ENCODE measurements around the gene H3-3A.
"Not testable (repeated sequence)": the region's sequence is repeated elsewhere in the genome, so short reads cannot be mapped to it uniquely, and the experiment has no call there.

The H3-3A gene

GRCh38 chr1:226082959-226083301, 20.4 kb downstream of the H3-3A start:
- ATAC-seq (replicated peaks) (peak; percentile 16), DNase-seq (peak in 1 of 3 experiments; percentile 21)
- Mint-ChIP-seq H3K36me3 (ENCODE audit: insufficient read depth) (peaks cover 8% of the 10 kb centered on the region), H3K4me1 (ENCODE audit: low read depth in 2 of 2) (peaks cover 10 to 12% of the 10 kb centered on the region in 2 donors), H3K27ac (peak overlapping the region; percentile 36 to 76), H3K9me3 (no peaks in the 10 kb centered on the region), H3K4me3 (peak overlapping the region; percentile 84 to 87), H3K27me3 (no peaks in the 10 kb centered on the region)

- no peaks in the 10 kb centered on the region for H3K27me3 Mint-ChIP-seq
- H3K27ac Mint-ChIP-seq, result peak overlapping the region; percentile 36 to 76
- peak; percentile 94 for DNase-seq
Measured at GRCh38 chr1:226083302-226084101, 21.0 kb downstream of the H3-3A start.

GRCh38 chr1:226085675-226086285, 23.3 kb downstream of the H3-3A start:
- no peak for ATAC-seq (replicated peaks)
- H3K27ac Mint-ChIP-seq, result no peak overlapping the region
- H3K36me3 Mint-ChIP-seq (ENCODE audit: insufficient read depth), result peaks cover 8% of the 10 kb centered on the region
- DNase-seq, result no peak
- peaks cover 10 to 12% of the 10 kb centered on the region in 2 donors for H3K4me1 Mint-ChIP-seq (ENCODE audit: low read depth in 2 of 2)
- H3K9me3 Mint-ChIP-seq, result no peaks in the 10 kb centered on the region
- H3K27me3 Mint-ChIP-seq, result no peaks in the 10 kb centered on the region
- H3K4me3 Mint-ChIP-seq, result peak overlapping the region in 1 of 2 donors; percentile 24

More at GRCh38 chr1:226083302-226084101, 21.0 kb downstream of the H3-3A start:
- H3K9me3 Mint-ChIP-seq, result no peaks in the 10 kb centered on the region
- peak; percentile 94 for ATAC-seq (replicated peaks)
- peak overlapping the region; percentile 84 to 87 for H3K4me3 Mint-ChIP-seq
- H3K36me3 Mint-ChIP-seq (ENCODE audit: insufficient read depth), result peaks cover 8% of the 10 kb centered on the region
- H3K4me1 Mint-ChIP-seq (ENCODE audit: low read depth in 2 of 2), result peaks cover 10 to 12% of the 10 kb centered on the region in 2 donors

- Mint-ChIP-seq H3K36me3 (ENCODE audit: insufficient read depth) (peaks cover 8% of the 10 kb centered on the region), H3K27ac (no peak overlapping the region), H3K27me3 (no peaks in the 10 kb centered on the region), H3K9me3 (no peaks in the 10 kb centered on the region), H3K4me1 (ENCODE audit: low read depth in 2 of 2) (peaks cover 10 to 12% of the 10 kb centered on the region in 2 donors), H3K4me3 (no peak overlapping the region)
- no peak for DNase-seq
- ATAC-seq (replicated peaks), result no peak
Measured at GRCh38 chr1:226086776-226087175, 24.3 kb downstream of the H3-3A start.

GRCh38 chr1:226091461-226091860, 28.9 kb downstream of the H3-3A start:
- ATAC-seq (replicated peaks), result no peak

GRCh38 chr1:226092048-226092820, 29.7 kb downstream of the H3-3A start:
- DNase-seq; H3K4me1 Mint-ChIP-seq (ENCODE audit: low read depth in 2 of 2); H3K27ac Mint-ChIP-seq; H3K36me3 Mint-ChIP-seq (ENCODE audit: insufficient read depth); ATAC-seq (replicated peaks); H3K4me3 Mint-ChIP-seq; H3K9me3 Mint-ChIP-seq: not testable (repeated sequence)
- peaks cover 10 to 17% of the 10 kb centered on the region in 2 donors for H3K27me3 Mint-ChIP-seq

More at GRCh38 chr1:226091461-226091860, 28.9 kb downstream of the H3-3A start:
- H3K27ac Mint-ChIP-seq, result no peak overlapping the region
- H3K9me3 Mint-ChIP-seq, result no peaks in the 10 kb centered on the region
- no peak for DNase-seq
- no peaks in the 10 kb centered on the region for H3K4me1 Mint-ChIP-seq (ENCODE audit: low read depth in 2 of 2)
- no peak overlapping the region for H3K4me3 Mint-ChIP-seq
- no peaks in the 10 kb centered on the region for H3K36me3 Mint-ChIP-seq (ENCODE audit: insufficient read depth)
- H3K27me3 Mint-ChIP-seq, result peaks cover 6 to 17% of the 10 kb centered on the region in 2 donors

- Mint-ChIP-seq H3K4me1 (ENCODE audit: low read depth in 2 of 2) (no peaks in the 10 kb centered on the region), H3K9me3 (no peaks in the 10 kb centered on the region), H3K36me3 (ENCODE audit: insufficient read depth) (no peaks in the 10 kb centered on the region), H3K4me3 (no peak overlapping the region), H3K27me3 (peaks cover 12 to 18% of the 10 kb centered on the region in 2 donors), H3K27ac (no peak overlapping the region)
- ATAC-seq (replicated peaks), result no peak
- DNase-seq, result no peak
Measured at GRCh38 chr1:226092965-226093364, 30.4 kb downstream of the H3-3A start.

- ATAC-seq (replicated peaks) (no peak), DNase-seq (no peak)
- Mint-ChIP-seq H3K9me3 (no peaks in the 10 kb centered on the region), H3K4me1 (ENCODE audit: low read depth in 2 of 2) (no peaks in the 10 kb centered on the region), H3K27me3 (peaks cover 18 to 24% of the 10 kb centered on the region in 2 donors), H3K4me3 (no peak overlapping the region), H3K36me3 (ENCODE audit: insufficient read depth) (no peaks in the 10 kb centered on the region), H3K27ac (no peak overlapping the region)
Measured at GRCh38 chr1:226093621-226094020, 31.1 kb downstream of the H3-3A start.

- H3K4me1 Mint-ChIP-seq (ENCODE audit: low read depth in 2 of 2), result no peaks in the 10 kb centered on the region
- H3K4me3 Mint-ChIP-seq, result no peak overlapping the region
- no peak for DNase-seq
- no peak overlapping the region for H3K27ac Mint-ChIP-seq
- H3K27me3 Mint-ChIP-seq, result peaks cover 21 to 29% of the 10 kb centered on the region in 2 donors
- no peaks in the 10 kb centered on the region for H3K9me3 Mint-ChIP-seq
- no peak for ATAC-seq (replicated peaks)
- no peaks in the 10 kb centered on the region for H3K36me3 Mint-ChIP-seq (ENCODE audit: insufficient read depth)
Measured at GRCh38 chr1:226094451-226094850, 31.9 kb downstream of the H3-3A start.

- no peak for DNase-seq
- no peak for ATAC-seq (replicated peaks)
- Mint-ChIP-seq H3K27ac (no peak overlapping the region), H3K27me3 (peaks cover 26 to 29% of the 10 kb centered on the region in 2 donors), H3K4me1 (ENCODE audit: low read depth in 2 of 2) (no peaks in the 10 kb centered on the region), H3K36me3 (ENCODE audit: insufficient read depth) (peaks cover under 1% of the 10 kb centered on the region), H3K9me3 (no peaks in the 10 kb centered on the region), H3K4me3 (no peak overlapping the region)
Measured at GRCh38 chr1:226095286-226095685, 32.8 kb downstream of the H3-3A start.

- H3K27ac Mint-ChIP-seq, result no peak overlapping the region
- ATAC-seq (replicated peaks), result no peak
- no peak overlapping the region for H3K4me3 Mint-ChIP-seq
- peaks cover 26 to 29% of the 10 kb centered on the region in 2 donors for H3K27me3 Mint-ChIP-seq
- no peak for DNase-seq
- H3K9me3 Mint-ChIP-seq, result no peaks in the 10 kb centered on the region
- H3K36me3 Mint-ChIP-seq (ENCODE audit: insufficient read depth), result peaks cover 3% of the 10 kb centered on the region
- H3K4me1 Mint-ChIP-seq (ENCODE audit: low read depth in 2 of 2), result peaks cover 2 to 4% of the 10 kb centered on the region in 2 donors
Measured at GRCh38 chr1:226097866-226098625, 35.5 kb downstream of the H3-3A start.

- H3K4me3 Mint-ChIP-seq, result no peak overlapping the region
- no peak for ATAC-seq (replicated peaks)
Measured at GRCh38 chr1:226098870-226099835, 36.6 kb downstream of the H3-3A start.

More at GRCh38 chr1:226098870-226099835, 36.6 kb downstream of the H3-3A start:
- Mint-ChIP-seq H3K36me3 (ENCODE audit: insufficient read depth) (peaks cover 3% of the 10 kb centered on the region), H3K9me3 (no peaks in the 10 kb centered on the region), H3K27ac (no peak overlapping the region), H3K4me1 (ENCODE audit: low read depth in 2 of 2) (peaks cover 2 to 4% of the 10 kb centered on the region in 2 donors), H3K27me3 (peaks cover 26 to 29% of the 10 kb centered on the region in 2 donors)
- no peak for DNase-seq
